ENCODE results near the gene LKAAEAR1. TPM values are rescaled to one million over a fixed set of nuclear protein-coding genes. Genes with fewer than 3 reads are reported as not detected.

Gene LKAAEAR1
- total and polyA plus RNA-seq, 2 of the 13 experiments (the other 11 are each of a cell fraction or from before 2014, with no cell fraction given): not detected

DNA sequence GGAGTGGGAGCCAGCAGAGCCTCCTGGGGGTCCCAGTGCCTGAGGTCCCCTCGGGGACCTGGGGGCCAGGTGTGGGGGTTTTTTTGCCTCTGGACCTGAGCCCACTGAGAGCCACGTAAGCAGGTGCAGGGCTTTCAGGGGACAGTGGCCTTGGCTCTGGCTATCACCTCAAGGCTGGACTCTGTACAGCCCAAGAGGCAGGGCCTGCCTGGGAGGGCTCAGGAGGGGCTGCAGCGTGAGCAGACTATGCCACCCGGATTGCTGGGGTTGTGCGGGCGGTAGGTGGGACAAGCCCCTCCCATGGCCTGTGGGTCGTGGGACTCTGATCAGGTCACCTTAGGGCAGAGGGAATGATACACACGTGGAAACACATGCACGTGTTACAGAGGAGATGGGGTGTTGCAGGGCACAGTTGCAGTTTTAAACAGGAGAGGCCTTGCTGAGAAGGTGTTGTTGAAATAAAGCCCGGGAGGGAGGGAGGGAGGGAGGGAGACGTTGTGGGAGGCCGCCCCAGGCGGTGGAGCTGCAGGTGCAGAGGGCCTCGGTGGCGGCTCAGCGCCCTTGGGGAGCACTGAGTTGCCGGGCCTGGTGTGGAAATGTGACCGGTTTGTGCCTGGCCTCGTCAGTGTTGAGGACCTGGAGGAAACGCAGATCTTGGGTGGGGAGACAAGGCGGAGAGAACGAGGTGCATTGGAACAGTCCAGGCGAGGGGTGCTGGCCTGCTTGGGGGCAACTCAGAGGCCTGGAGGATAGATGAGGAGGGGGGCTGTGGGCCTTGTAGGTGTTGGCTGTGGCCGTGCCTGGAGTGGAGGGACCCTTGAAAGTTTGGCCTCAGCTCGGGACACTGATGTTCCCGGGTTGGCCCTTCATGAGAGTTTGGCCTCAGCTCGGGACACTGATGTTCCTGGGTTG, 18.9 kb downstream of the LKAAEAR1 start (continued):
- TF ChIP-seq DBP (CRISPR knock-in tag; IDR thresholded peaks at IDR 0.05; ENCODE audit: not compliant biosample characterization) (no peak), PHB2 (IDR thresholded peaks at IDR 0.05; ENCODE audit: partially characterized antibody) (no peak), ZNF549 (CRISPR knock-in tag; IDR thresholded peaks at IDR 0.05) (no peak), ZNF879 (CRISPR knock-in tag; IDR thresholded peaks at IDR 0.05) (no peak), TIGD3 (CRISPR knock-in tag; IDR thresholded peaks at IDR 0.05; ENCODE audit: borderline replicate concordance) (no peak; the same call in 1 of the 2 replicates), REST (IDR thresholded peaks at IDR 0.05; ENCODE audit: borderline replicate concordance in 1 of 2, low read depth in 1 of 2, low read length in 2 of 2) (no peak), ZC3H4 (CRISPR knock-in tag; IDR thresholded peaks at IDR 0.05; ENCODE audit: borderline replicate concordance) (no peak)
- TF ChIP-seq, protein P1, sequence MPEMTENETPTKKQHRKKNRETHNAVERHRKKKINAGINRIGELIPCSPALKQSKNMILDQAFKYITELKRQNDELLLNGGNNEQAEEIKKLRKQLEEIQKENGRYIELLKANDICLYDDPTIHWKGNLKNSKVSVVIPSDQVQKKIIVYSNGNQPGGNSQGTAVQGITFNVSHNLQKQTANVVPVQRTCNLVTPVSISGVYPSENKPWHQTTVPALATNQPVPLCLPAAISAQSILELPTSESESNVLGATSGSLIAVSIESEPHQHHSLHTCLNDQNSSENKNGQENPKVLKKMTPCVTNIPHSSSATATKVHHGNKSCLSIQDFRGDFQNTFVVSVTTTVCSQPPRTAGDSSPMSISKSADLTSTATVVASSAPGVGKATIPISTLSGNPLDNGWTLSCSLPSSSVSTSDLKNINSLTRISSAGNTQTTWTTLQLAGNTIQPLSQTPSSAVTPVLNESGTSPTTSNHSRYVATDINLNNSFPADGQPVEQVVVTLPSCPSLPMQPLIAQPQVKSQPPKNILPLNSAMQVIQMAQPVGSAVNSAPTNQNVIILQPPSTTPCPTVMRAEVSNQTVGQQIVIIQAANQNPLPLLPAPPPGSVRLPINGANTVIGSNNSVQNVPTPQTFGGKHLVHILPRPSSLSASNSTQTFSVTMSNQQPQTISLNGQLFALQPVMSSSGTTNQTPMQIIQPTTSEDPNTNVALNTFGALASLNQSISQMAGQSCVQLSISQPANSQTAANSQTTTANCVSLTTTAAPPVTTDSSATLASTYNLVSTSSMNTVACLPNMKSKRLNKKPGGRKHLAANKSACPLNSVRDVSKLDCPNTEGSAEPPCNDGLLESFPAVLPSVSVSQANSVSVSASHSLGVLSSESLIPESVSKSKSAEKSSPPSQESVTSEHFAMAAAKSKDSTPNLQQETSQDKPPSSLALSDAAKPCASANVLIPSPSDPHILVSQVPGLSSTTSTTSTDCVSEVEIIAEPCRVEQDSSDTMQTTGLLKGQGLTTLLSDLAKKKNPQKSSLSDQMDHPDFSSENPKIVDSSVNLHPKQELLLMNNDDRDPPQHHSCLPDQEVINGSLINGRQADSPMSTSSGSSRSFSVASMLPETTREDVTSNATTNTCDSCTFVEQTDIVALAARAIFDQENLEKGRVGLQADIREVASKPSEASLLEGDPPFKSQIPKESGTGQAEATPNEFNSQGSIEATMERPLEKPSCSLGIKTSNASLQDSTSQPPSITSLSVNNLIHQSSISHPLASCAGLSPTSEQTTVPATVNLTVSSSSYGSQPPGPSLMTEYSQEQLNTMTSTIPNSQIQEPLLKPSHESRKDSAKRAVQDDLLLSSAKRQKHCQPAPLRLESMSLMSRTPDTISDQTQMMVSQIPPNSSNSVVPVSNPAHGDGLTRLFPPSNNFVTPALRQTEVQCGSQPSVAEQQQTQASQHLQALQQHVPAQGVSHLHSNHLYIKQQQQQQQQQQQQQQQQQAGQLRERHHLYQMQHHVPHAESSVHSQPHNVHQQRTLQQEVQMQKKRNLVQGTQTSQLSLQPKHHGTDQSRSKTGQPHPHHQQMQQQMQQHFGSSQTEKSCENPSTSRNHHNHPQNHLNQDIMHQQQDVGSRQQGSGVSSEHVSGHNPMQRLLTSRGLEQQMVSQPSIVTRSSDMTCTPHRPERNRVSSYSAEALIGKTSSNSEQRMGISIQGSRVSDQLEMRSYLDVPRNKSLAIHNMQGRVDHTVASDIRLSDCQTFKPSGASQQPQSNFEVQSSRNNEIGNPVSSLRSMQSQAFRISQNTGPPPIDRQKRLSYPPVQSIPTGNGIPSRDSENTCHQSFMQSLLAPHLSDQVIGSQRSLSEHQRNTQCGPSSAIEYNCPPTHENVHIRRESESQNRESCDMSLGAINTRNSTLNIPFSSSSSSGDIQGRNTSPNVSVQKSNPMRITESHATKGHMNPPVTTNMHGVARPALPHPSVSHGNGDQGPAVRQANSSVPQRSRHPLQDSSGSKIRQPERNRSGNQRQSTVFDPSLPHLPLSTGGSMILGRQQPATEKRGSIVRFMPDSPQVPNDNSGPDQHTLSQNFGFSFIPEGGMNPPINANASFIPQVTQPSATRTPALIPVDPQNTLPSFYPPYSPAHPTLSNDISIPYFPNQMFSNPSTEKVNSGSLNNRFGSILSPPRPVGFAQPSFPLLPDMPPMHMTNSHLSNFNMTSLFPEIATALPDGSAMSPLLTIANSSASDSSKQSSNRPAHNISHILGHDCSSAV (CRISPR knock-in tag; IDR thresholded peaks at IDR 0.05; ENCODE audit: borderline replicate concordance): no peak
- TF ChIP-seq, protein P2, sequence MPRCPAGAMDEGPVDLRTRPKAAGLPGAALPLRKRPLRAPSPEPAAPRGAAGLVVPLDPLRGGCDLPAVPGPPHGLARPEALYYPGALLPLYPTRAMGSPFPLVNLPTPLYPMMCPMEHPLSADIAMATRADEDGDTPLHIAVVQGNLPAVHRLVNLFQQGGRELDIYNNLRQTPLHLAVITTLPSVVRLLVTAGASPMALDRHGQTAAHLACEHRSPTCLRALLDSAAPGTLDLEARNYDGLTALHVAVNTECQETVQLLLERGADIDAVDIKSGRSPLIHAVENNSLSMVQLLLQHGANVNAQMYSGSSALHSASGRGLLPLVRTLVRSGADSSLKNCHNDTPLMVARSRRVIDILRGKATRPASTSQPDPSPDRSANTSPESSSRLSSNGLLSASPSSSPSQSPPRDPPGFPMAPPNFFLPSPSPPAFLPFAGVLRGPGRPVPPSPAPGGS (CRISPR knock-in tag; IDR thresholded peaks at IDR 0.05): peak; percentile 82; the same call in 1 of the 2 replicates

Measured in HepG2 (cell line).